ENCODE data around the gene GHSR. TPM values are rescaled to one million over a fixed set of nuclear protein-coding genes. Genes with fewer than 3 reads are reported as not detected.

The GHSR gene
- total RNA-seq, 2 experiments from 2014 or later = not detected

GRCh38 chr3:172470588-172470987, 22.3 kb upstream of the GHSR start:
- TF ChIP-seq CTCF (IDR thresholded peaks at IDR 0.05) = no peak
- H3K9me3 Mint-ChIP-seq = peaks cover 2% of the 10 kb centered on the region
- H3K4me3 Mint-ChIP-seq = no peak overlapping the region
- Histone ChIP-seq H3K9me3 (ENCODE audit: control insufficient read depth in 1 of 2, insufficient read depth in 1 of 2, low read length in 2 of 2) (no peaks in the 10 kb centered on the region), H3K27ac (ENCODE audit: low read depth in 1 of 2, low read length in 2 of 2) (no peak overlapping the region), H3K27me3 (ENCODE audit: control insufficient read depth in 1 of 2, insufficient read depth in 2 of 2, low read length in 2 of 2) (peaks cover 2 to 8% of the 10 kb centered on the region in 2 experiments), H3K4me3 (ENCODE audit: low read length) (no peak overlapping the region), H3K4me1 (ENCODE audit: insufficient read depth, low read length) (no peaks in the 10 kb centered on the region), H3K36me3 (ENCODE audit: insufficient read depth, low read length) (no peaks in the 10 kb centered on the region)
- intact Hi-C loops (cut with DNase I, micrococcal nuclease) = loop anchor here (10.0 kb wide), 1 partner anchor 1506 kb away; no protein-coding TSS in a partner anchor
- POLR2A ChIA-PET = no interaction called here
- H3K27me3 Mint-ChIP-seq = peaks cover 28% of the 10 kb centered on the region
- H3K27ac Mint-ChIP-seq = no peak overlapping the region
- H3K36me3 Mint-ChIP-seq (ENCODE audit: low read depth) = no peaks in the 10 kb centered on the region
- DNase-seq (no peak), ATAC-seq (ENCODE audit: poor library complexity) (no peak)
- CTCF ChIA-PET = interaction anchor here (1.2 kb wide), 1 partner anchor 11 kb away, joined by 3 read pairs; no protein-coding TSS in a partner anchor
- H3K4me1 Mint-ChIP-seq (ENCODE audit: low read depth) = no peaks in the 10 kb centered on the region

GRCh38 chr3:172467170-172467824, 19.0 kb upstream of the GHSR start:
- intact Hi-C loops (cut with DNase I, micrococcal nuclease) = no loop called here
- no peak overlapping the region for H3K4me3 Mint-ChIP-seq
- no peak for TF ChIP-seq CTCF (IDR thresholded peaks at IDR 0.05)
- no peaks in the 10 kb centered on the region for H3K36me3 Mint-ChIP-seq (ENCODE audit: low read depth)
- POLR2A ChIA-PET = no interaction called here
- no peaks in the 10 kb centered on the region for H3K4me1 ChIP-seq (ENCODE audit: insufficient read depth, low read length)
- H3K4me1 Mint-ChIP-seq (ENCODE audit: low read depth) = no peaks in the 10 kb centered on the region
- H3K27me3 ChIP-seq (ENCODE audit: control insufficient read depth in 1 of 2, insufficient read depth in 2 of 2, low read length in 2 of 2) = peaks cover 2 to 8% of the 10 kb centered on the region in 2 experiments
- H3K9me3 ChIP-seq (ENCODE audit: control insufficient read depth in 1 of 2, insufficient read depth in 1 of 2, low read length in 2 of 2) = no peaks in the 10 kb centered on the region
- no peak overlapping the region for H3K27ac ChIP-seq (ENCODE audit: low read depth in 1 of 2, low read length in 2 of 2)
- no peaks in the 10 kb centered on the region for H3K36me3 ChIP-seq (ENCODE audit: insufficient read depth, low read length)
- no peak overlapping the region for H3K4me3 ChIP-seq (ENCODE audit: low read length)
- H3K27ac Mint-ChIP-seq = no peak overlapping the region
- H3K9me3 Mint-ChIP-seq = peaks cover 2% of the 10 kb centered on the region
- DNase-seq (no peak), ATAC-seq (ENCODE audit: poor library complexity) (no peak)
- CTCF ChIA-PET = interaction anchor here (1.6 kb wide), 1 partner anchor 129 kb away, joined by 3 read pairs; no protein-coding TSS in a partner anchor
- H3K27me3 Mint-ChIP-seq = peaks cover 28% of the 10 kb centered on the region

- CTCF ChIA-PET = no interaction called here
- H3K9me3 ChIP-seq (ENCODE audit: control insufficient read depth in 1 of 2, insufficient read depth in 1 of 2, low read length in 2 of 2) = no peaks in the 10 kb centered on the region
- H3K36me3 Mint-ChIP-seq (ENCODE audit: low read depth) = no peaks in the 10 kb centered on the region
- no peak overlapping the region for H3K4me3 Mint-ChIP-seq
- no peaks in the 10 kb centered on the region for H3K4me1 Mint-ChIP-seq (ENCODE audit: low read depth)
- no peaks in the 10 kb centered on the region for H3K4me1 ChIP-seq (ENCODE audit: insufficient read depth, low read length)
- no peak for DNase-seq
- peaks cover 28% of the 10 kb centered on the region for H3K27me3 Mint-ChIP-seq
- peaks cover 2 to 5% of the 10 kb centered on the region in 2 experiments for H3K27me3 ChIP-seq (ENCODE audit: control insufficient read depth in 1 of 2, insufficient read depth in 2 of 2, low read length in 2 of 2)
- H3K4me3 ChIP-seq (ENCODE audit: low read length) = no peak overlapping the region
- no peak for TF ChIP-seq CTCF (IDR thresholded peaks at IDR 0.05)
- POLR2A ChIA-PET = no interaction called here
- ATAC-seq (ENCODE audit: poor library complexity) = no peak
- no peaks in the 10 kb centered on the region for H3K36me3 ChIP-seq (ENCODE audit: insufficient read depth, low read length)
- H3K9me3 Mint-ChIP-seq = no peaks in the 10 kb centered on the region
- intact Hi-C loops (cut with DNase I, micrococcal nuclease) = no loop called here
- H3K27ac ChIP-seq (ENCODE audit: low read depth in 1 of 2, low read length in 2 of 2) = no peak overlapping the region
- H3K27ac Mint-ChIP-seq = no peak overlapping the region
Observed at GRCh38 chr3:172466553-172467130, 18.4 kb upstream of the GHSR start.

Data from CD4-positive, alpha-beta T cell (primary cell).